Spleen (tissue), 7 donors: Measurements from ENCODE around the gene NEAT1.
"Not testable (repeated sequence)": the region's sequence is repeated elsewhere in the genome, so short reads cannot be mapped to it uniquely, and the experiment has no call there.

Experiments used
- CTCF ChIP-seq, 11 experiments: fragments of 200-600 bp in 7 of 11; fragments of 450-650 bp in 4 of 11; sonication (generic) in 4 of 11; IDR thresholded peaks in 8 of 11; conservative IDR thresholded peaks in 3 of 11; 1 replicate in 7 of 11; 2 replicates in 4 of 11; pipeline versions ENCODE4 v1.4.0 to v1.8.0; 2016 to 2021; ENCODE audit warnings: antibody characterized with exemption in 11 of 11, inconsistent platforms in 4 of 11, mild to moderate bottlenecking in 1 of 11
- POLR2A ChIP-seq, 3 donors: fragments of 450-650 bp; IDR thresholded peaks; one replicate each; pipeline ENCODE4 v1.5.1; 2017; ENCODE audit warnings: antibody characterized with exemption in 3 of 3, mild to moderate bottlenecking in 1 of 3
- donor health status: DM: no; HTN: no; CAD: no; lungs with moderate emphysema.
- donor health status: DM: no; HTN: no; CAD: no.
- donor health status: DM: no; HTN: no; CAD: no.

- not testable (repeated sequence) for TF ChIP-seq CTCF (IDR thresholded peaks at IDR 0.05 in 8 of 11, conservative IDR thresholded peaks at IDR 0.05 in 3 of 11); POLR2A (IDR thresholded peaks at IDR 0.05)
Measured at GRCh38 chr11:65472588-65473277, 50.1 kb downstream of the NEAT1 start.
